Esophagus muscularis mucosa (tissue), 3 donors: ENCODE data around the gene NMNAT3.

Source experiments
- POLR2A ChIP-seq: fragments of 450-650 bp; IDR thresholded peaks from one replicate; pipeline ENCODE4 v1.6.1; 2017; ENCODE audit warnings: antibody characterized with exemption, moderate library complexity, mild to moderate bottlenecking, low read depth
- POLR2AphosphoS5 ChIP-seq, 2 donors: sonication (generic); formaldehyde crosslinking; IDR thresholded peaks; one replicate each; pipeline ENCODE4 v1.6.1; 2017; ENCODE audit warnings: antibody characterized with exemption in 2 of 2
- TF ChIP-seq, protein P1 (sequence below), 3 experiments: fragments of 200-600 bp in 2 of 3; fragments of 450-650 bp in 1 of 3; sonication (generic) in 2 of 3; IDR thresholded peaks; one replicate each; pipeline ENCODE4 v1.5.1; 2017 to 2019; ENCODE audit warnings: antibody characterized with exemption in 3 of 3, mild to moderate bottlenecking in 2 of 3, moderate library complexity in 1 of 3

GRCh38 chr3:139620438-139620837, 57.3 kb downstream of the NMNAT3 start:
- TF ChIP-seq POLR2A (no peak), POLR2AphosphoS5 (IDR thresholded peaks at IDR 0.05) (no peak)
- TF ChIP-seq, protein P1, sequence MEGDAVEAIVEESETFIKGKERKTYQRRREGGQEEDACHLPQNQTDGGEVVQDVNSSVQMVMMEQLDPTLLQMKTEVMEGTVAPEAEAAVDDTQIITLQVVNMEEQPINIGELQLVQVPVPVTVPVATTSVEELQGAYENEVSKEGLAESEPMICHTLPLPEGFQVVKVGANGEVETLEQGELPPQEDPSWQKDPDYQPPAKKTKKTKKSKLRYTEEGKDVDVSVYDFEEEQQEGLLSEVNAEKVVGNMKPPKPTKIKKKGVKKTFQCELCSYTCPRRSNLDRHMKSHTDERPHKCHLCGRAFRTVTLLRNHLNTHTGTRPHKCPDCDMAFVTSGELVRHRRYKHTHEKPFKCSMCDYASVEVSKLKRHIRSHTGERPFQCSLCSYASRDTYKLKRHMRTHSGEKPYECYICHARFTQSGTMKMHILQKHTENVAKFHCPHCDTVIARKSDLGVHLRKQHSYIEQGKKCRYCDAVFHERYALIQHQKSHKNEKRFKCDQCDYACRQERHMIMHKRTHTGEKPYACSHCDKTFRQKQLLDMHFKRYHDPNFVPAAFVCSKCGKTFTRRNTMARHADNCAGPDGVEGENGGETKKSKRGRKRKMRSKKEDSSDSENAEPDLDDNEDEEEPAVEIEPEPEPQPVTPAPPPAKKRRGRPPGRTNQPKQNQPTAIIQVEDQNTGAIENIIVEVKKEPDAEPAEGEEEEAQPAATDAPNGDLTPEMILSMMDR (IDR thresholded peaks at IDR 0.05): no peak
